HG02852 (cell line): Measurements from ENCODE around the gene IMMP2L.

Experiments used
- ATAC-seq: cut with Tn5 transposase; IDR thresholded peaks from one replicate; pipeline ENCODE4 v1.9.1; 2021; ENCODE audit warnings: mild to moderate bottlenecking, moderate library complexity; ENCODE audit not compliant: unreplicated experiment

IMMP2L gene

DNA sequence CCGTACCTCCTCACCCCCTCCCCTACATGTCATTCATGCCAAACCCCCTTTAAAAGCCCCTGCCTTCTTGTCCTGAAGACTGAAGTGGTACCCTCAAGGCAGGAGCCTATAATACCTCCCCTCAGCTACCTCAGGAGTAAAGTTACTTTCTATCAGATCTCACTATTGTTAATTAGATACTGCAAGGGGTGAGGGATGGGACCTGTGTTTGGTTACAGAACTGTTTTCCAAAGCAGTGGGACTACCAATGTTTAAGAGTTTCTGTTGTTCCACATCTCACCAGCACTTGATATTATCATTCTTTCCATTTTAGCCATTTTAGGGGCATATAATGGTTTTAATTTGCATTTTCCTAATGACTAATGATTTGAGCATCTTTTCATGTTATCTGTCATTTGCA lies 668.2 kb downstream of the IMMP2L start:
- ATAC-seq: no peak

DNA sequence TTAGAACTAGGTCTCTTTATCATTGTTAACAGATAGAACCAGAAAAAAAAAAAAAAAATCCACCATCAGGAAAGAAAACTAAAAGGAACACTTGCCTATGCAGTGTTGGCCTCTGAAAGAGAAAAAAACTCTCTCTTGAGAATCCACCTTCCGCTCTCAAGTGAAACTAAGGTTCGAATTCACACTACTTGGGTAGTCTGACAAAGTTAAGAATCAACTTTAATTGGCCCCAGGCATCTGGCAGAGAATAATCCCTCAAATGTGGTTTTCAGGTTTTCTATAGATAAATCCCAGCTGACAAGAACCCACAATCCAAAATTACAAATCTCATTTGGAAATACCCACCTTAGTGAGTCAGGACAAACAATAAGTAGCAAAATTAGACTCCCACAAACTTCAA lies 671.1 kb downstream of the IMMP2L start:
- no peak for ATAC-seq

DNA sequence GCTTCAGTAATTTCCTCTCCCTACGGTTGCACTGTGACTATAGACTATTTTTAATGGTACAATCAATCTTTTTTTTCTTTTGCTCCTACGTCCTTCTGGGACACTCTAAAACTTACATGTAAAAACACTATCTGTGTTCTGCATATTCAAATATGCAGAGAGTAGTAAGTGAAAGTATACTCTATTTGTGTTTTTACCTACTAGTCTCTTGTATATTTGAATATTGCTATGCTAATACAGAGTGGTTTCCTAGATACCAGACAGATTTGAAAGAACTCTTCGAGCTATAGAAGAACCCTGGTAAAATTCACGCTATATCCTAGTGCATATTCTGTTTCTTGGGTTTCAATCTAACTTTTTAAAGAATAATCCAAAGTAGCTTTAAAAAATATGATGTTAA lies 672.2 kb downstream of the IMMP2L start:
- no peak for ATAC-seq

DNA sequence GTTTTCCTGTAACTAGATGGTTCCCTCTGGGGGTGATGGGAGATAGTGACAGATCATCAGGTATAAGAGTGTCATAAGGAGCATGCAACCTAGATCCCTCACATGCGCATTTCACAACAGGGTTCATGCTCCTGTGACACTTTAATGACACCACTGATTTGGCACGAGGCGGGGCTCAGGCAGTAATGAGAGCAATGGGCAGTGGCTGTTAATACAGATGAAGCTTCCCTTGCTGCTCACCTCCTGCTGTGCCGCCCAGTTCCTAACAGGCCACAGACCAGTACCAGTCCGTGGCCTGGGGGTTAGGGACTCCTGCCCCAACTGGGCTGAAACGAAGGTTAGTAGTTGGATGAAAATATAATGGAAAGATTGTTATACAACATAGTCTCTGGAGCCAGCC lies 673.0 kb downstream of the IMMP2L start:
- no peak for ATAC-seq

DNA sequence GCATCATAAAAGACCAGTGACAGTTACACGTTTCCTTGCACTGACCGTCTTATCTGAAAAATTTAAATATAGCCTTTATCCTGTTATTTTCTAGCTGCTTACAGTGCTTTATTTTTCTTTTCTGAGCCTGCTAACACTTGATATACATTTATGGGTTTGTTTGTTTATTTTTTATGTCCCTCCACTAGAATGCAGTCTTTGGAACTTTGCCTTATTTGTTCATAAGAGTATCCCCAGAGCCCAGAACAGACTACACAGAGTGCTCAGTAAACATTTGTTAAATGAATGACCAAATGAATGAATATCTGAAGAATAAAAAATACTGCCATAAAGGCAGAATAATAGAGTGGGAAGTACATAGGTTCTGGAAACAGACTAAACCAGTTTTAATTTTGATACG lies 673.7 kb downstream of the IMMP2L start:
- ATAC-seq: no peak

DNA sequence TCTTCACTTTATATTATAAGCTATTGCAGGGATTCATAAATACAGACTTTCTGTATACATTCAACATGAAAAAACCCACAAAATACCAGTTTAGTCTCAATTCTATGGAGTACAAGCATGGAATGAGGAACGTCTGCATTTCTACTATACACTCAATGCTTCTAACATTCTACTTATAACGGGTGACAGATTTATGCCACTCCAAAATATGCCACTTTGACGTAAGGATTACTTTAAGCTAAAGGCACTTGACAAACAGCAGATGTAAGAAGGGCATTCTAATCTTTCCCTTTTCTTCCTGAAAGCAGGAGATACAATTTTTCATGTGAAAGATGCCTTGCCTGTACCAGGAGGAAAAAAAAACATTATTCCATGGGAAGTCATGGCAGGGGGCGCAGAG lies 676.8 kb downstream of the IMMP2L start:
- ATAC-seq: no peak

DNA sequence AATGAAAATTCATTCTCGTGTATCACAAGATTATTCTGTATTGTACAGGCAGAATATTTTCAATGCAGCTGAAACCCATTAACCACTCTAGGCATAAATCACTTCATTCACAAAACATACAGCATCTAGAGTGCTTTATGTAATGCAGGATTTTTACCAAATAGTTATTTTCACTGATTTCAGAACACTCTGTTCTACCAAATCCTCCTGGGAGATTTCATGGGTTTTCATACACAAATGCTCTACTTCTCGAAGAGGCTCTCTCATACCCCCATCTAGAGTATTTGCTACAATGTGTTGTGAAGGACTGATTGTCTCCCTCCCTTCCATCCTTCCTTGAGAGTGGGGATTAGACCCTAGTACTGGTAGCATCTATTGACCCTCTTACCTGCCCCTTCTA lies 680.6 kb downstream of the IMMP2L start:
- ATAC-seq: no peak

DNA sequence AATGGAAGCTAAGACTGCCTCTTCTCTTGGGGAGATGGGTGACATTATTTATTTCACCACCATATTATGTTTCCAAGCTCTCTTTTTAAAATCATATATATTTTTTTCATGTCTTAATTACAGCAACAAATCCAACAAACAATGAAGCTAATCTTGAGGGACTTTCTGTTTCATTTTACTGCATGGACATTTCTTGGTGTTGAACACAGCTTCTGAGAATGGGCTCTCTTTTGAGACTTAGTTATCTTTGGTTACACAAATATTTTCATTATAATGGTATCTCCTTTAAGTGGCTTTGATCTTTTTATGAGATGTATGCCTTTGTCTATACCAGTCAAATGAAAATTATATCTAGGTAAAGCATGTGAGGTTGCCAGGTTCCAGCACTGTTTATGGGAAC lies 681.3 kb downstream of the IMMP2L start:
- no peak for ATAC-seq

DNA sequence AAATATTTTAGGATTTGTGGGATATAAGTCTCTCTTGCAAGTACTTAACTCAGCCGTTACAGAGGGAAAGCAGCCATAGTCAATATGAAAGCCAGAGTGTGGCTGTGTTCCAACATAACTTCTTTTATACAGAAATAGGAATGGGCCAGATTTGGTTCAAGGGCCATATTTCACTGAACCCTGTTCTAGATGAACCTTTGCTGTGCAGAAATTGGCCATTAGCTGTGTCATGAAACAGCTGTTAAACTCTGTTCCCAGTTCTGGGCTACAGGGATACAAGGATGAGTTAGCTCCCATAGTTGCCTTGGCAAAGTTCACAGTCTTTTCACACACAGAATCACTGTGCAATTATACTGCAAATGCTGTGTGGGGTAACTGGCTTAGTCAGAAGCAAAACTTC lies 685.3 kb downstream of the IMMP2L start:
- ATAC-seq: no peak

DNA sequence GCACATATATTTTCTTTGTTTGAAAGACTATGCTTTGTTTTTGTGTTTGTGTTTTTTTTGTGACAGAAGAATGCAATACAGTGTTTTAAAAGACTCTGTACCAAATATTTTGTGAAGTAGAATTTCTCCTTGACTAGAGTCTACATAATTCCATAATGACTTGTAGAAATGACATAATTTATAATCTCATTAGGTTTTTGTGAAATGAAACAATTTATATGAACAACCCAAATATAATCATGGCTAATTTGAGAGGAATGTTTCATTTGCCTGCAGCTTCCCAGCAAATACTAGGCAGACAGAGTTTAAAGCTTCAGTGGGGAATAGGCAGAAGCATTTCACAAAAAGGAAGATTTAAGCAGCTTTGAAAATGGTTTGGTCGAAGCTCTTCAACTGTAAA lies 686.9 kb downstream of the IMMP2L start:
- ATAC-seq: no peak

DNA sequence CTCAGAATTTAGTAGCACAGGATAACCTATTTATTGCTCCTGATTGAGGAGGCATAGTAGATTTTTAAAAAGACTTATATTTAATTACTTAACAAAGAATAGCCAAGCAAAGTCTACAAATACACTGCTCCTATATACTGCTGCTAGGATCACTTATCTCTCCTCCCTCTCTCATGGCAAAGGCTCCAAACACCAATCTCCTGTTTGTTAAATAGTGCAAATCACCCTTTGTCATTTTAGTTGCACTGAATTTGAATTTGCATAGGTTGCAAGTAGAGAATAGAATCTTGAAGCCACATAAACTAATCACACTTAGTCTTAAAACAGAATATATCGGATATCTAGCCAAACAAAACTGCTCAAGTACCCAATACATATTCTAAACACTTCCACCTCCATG lies 690.4 kb downstream of the IMMP2L start:
- no peak for ATAC-seq

DNA sequence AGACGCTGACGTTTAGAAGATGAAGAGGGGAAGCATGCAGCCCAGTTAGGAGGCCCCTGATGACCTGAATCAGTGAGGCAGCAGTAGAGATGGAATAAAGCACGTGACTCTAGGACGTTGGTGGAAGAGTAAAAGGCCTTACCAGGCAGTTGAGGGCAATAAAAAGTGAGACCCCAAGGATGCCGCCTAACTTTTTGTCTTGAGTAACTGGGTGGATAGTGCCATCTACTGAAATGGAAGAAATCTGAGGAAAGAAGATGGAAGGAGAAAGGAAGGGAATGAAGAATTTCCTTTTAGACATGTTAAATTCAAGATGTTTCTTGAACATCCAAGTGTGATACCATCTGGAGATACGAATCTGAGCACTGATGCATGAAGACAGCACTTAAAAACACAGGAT lies 691.4 kb downstream of the IMMP2L start:
- no peak for ATAC-seq

DNA sequence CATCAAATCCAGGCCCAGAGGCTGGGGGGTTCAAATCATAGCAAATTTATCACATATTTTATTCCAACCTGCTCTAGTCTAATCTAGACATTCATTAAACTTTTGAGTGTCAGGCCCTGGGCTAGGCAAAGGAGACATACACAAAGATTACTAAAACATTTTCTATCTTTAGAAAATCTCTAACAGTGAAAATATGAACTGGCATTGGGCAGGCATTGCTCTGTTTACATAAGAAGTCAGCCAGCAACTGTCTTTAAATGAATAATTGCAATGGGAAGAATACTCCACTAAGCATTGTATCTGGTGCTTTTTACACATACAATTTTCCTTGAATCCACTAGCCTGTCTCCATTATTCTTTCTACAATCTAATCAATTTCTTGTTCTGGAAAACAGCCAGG lies 693.8 kb downstream of the IMMP2L start:
- ATAC-seq: no peak

DNA sequence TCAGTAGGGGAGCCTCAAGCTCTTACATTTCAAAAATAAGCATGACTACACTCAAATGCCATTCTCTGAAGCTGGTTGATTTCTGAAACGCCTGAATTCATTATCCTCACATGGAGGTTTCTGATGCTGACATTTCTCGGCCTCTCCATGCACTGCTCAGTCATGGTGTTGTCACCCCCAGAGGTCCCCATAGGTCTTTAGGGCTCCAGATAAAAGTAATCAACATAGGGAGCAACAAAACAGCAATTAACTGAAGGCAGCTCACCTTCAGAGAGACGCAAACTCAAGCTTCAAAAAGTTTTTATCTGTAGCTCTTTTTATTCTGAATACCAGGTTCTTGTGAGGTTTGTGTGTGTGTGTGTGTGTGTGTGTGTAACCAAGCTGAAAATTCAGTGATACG lies 694.5 kb downstream of the IMMP2L start:
- ATAC-seq: no peak

DNA sequence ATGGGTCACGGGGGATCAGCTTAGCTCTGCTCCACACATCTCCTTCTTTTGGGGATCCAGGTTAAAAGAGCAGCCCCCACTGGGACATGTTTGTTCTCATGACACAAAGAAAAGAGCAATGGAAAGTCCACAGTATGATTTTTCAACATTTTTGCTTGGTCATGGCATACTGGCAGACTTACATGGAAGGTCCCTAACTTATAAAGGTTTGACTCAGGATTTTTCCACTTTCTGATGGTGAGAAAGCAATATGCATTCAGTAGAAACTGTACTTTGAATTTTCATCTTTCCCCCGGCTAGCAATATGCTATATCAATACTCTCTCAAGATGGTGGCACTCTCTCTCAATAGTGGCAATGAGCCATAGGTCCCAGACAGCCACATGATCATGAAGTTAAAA lies 699.0 kb downstream of the IMMP2L start:
- no peak for ATAC-seq

DNA sequence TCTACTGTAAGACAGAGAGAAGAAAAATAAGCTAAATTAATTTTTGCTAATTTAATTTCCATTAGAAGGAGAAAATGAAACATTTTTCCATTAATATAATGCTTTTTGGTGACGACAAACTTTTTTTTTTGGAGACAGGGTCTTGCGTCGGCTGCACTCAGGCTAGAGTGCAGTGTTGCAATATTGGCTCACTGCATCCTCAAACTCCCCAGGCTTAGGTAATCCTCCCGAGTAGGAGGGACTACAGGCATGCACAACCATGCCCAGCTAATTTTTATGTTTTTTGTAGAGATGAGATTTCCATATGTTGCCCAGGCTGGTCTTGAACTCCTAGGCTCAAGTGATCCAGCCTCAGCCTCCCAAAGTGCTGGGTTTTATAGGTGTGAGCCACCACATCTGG lies 701.1 kb downstream of the IMMP2L start:
- ATAC-seq: no peak

DNA sequence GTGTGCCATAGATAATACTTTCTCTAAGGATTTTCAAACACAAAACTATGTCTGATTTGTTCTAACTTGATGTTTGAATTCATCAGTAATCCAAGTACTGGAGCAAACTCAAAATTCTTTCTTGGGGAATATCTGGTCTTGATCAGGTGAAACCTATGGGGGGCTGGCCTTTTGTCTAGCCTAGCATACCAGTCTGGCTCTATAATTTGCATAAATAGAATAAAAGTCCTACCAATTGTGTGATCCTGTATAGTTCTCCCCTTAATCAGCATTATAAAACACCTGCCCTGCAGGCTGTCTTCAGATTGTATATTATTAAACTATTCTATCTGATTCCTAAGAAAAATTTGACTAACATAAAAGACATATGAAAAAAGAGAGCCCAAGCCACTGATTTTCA lies 705.2 kb downstream of the IMMP2L start:
- no peak for ATAC-seq

DNA sequence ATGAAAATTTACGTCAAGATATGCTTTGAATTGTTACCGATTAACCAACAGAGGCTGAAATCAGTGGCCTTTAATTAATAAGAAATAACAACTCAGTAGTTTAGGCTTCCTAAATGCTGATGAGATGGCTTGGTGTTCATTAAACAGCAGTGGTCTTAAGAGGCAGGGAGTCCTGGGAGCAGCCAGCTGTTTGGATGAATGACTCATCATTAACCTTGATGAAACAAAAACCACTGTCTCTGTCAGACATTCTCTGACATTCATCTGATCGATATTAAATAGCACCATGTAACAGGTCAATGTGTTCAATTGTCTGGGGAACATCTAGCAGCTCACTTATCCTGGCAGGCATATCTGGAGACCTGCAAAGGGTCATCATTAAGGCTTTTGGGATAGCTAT lies 705.6 kb downstream of the IMMP2L start:
- no peak for ATAC-seq

DNA sequence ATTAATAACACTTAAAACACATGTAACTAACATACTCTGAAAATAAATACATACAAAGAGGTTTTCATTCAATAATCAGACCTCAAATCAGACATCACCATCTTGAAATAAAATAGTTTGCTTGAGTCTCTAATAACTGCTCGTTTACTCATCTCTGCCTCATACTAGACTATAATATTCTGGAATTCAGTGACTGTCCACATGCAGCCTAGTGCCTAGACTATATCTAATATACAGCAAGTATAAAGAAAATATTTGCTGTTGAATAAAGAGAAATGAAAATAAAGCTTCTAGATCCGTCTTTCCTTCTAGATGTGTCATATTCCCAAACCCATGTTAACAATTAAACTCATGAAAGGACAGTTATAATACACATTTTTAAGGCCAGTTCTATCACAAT lies 707.6 kb downstream of the IMMP2L start:
- no peak for ATAC-seq

DNA sequence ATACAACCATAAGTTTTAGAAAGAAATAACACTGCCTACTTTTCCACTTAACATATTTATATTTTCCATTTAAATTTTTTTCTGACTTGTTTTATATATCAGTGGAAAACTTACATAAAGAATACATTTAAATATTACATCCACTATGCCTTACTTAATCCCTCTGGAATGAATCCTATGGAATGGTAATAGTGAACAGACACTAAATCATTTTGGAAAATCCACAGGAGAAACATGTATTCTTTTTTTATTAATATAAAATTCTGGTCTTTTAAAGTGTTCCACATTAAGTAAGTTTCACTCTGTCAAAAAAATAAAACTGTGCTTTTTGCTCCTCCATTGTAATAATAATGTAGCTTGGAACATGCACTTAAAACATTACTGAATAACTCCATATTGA lies 708.1 kb downstream of the IMMP2L start:
- no peak for ATAC-seq

DNA sequence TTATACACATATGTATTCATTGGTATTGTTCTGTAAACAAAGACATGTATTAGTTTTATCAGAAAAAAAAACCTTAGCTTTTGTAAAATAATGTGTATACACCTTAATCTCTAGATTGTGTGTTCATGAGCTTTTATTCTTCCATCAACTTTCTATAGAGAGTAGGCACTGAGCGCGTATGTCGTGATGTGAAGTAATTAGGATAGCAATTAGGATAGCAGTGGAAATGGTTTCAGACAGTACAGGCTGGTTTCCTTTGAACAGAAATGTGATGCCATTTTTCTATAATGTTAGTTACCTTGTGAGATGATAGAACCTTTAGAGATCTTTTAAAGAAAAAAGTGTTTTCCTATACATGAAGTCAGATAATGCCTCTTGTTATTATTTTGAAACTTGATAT lies 709.0 kb downstream of the IMMP2L start:
- ATAC-seq: no peak

DNA sequence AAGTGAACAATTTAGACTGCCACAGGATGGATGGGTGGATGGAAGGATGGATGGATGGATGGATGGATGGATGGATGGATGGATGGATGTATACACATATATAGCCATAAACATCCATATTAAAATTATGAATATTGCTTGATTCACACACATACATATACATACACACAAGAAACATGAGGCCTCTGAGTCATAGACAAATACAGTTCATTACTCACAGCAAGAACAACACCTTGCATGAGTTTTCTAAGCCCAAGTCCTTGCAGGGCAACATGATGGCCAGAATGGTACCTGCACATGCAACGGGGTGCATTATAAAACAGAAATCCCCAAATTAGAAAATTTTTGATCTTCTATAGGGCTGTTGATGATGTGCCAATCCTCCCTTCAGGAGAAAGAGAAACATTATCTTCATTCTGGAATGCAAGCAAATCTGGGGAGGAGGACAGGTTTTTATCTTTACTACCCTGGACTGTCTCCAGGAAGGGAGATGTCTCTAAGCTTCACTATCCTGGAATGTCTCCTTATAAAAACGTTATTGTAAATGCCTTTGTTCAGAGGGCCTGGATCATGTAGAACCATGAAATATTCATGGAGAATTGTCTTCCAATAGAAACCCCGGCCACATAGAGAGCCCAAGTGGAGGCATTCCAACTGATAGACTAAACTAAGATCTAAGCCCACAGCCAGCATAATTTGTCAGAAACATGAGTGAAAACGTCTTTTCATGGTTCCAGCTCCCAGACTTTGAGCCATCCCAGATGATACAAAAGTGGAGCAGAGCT lies 709.9 kb downstream of the IMMP2L start:
- ATAC-seq: no peak

DNA sequence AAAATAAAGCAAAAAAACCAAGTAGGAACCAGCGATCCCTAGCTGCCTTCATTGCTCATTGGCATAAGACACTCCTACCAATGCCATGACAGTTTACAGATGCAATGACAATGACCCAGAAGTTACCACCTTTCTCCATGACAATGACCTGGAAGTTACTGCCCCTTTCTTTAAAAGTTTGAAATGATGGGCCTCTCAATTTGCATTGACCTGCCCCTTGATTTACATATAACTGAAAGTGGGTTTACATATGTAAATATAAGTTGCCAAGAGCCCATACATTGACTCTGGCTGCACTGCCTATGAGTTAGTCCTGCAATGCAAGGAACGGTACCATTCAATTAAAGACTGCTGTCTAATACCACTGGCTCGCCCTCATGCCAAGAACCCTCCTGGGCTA lies 712.1 kb downstream of the IMMP2L start:
- no peak for ATAC-seq
